ENCODE results near the gene ZNF69. TPM values are rescaled to one million over a fixed set of nuclear protein-coding genes. Genes with fewer than 3 reads are reported as not detected.
"Not testable (repeated sequence)": the region's sequence is repeated elsewhere in the genome, so short reads cannot be mapped to it uniquely, and the experiment has no call there.

Gene ZNF69
- polyA plus RNA-seq, 1 donor from 2014 or later, result 14.4 TPM

GRCh38 chr19:11938383-11938782 lies 50.8 kb downstream of the ZNF69 start:
- not testable (repeated sequence) for H3K9me2 ChIP-seq (ENCODE audit: insufficient read depth, low read length); H3K9me3 ChIP-seq (ENCODE audit: low read length); H3K27ac ChIP-seq (ENCODE audit: low read length); H3K9ac ChIP-seq (ENCODE audit: low read length); H3F3A ChIP-seq (ENCODE audit: insufficient read depth, low read length, poor library complexity, severe bottlenecking); H4K20me1 ChIP-seq (ENCODE audit: insufficient read depth); H3K4me3 ChIP-seq (ENCODE audit: low read length); H3K36me3 ChIP-seq (ENCODE audit: insufficient read depth, low read length); H2AFZ ChIP-seq (ENCODE audit: low read depth, low read length); H3K4me2 ChIP-seq (ENCODE audit: low read length); H3K27me3 ChIP-seq (ENCODE audit: insufficient read depth, low read depth, low read length)
- peaks cover 17% of the 10 kb centered on the region for H3K79me2 ChIP-seq (replicated peaks; ENCODE audit: insufficient read depth, low read length)

GRCh38 chr19:11941361-11941887 lies 53.8 kb downstream of the ZNF69 start:
- not testable (repeated sequence) for H3K27me3 ChIP-seq (ENCODE audit: insufficient read depth, low read depth, low read length); H2AFZ ChIP-seq (ENCODE audit: low read depth, low read length); H4K20me1 ChIP-seq (ENCODE audit: insufficient read depth); H3K4me3 ChIP-seq (ENCODE audit: low read length); H3K27ac ChIP-seq (ENCODE audit: low read length); H3K36me3 ChIP-seq (ENCODE audit: insufficient read depth, low read length); H3K4me2 ChIP-seq (ENCODE audit: low read length); H3K9ac ChIP-seq (ENCODE audit: low read length); H3K9me2 ChIP-seq (ENCODE audit: insufficient read depth, low read length); H3K79me2 ChIP-seq (replicated peaks; ENCODE audit: insufficient read depth, low read length); H3F3A ChIP-seq (ENCODE audit: insufficient read depth, low read length, poor library complexity, severe bottlenecking)
- peaks cover 19% of the 10 kb centered on the region for H3K9me3 ChIP-seq (ENCODE audit: low read length)

- no peak for TF ChIP-seq SMC3 (conservative IDR thresholded peaks at IDR 0.05; ENCODE audit: poor library complexity)
These were observed 54.6 kb downstream of the ZNF69 start for GRCh38 chr19:11942008-11942842.

GRCh38 chr19:11942843-11943108 lies 55.2 kb downstream of the ZNF69 start:
- H3K9me2 ChIP-seq (ENCODE audit: insufficient read depth, low read length), result no peaks in the 10 kb centered on the region
- H3K9ac ChIP-seq (ENCODE audit: low read length), result no peak overlapping the region
- no peak overlapping the region for H3K4me3 ChIP-seq (ENCODE audit: low read length)
- peaks cover 19% of the 10 kb centered on the region for H3K9me3 ChIP-seq (ENCODE audit: low read length)
- H3K27me3 ChIP-seq (ENCODE audit: insufficient read depth, low read depth, low read length), result no peaks in the 10 kb centered on the region
- no peaks in the 10 kb centered on the region for H4K20me1 ChIP-seq (ENCODE audit: insufficient read depth)
- peaks cover 6% of the 10 kb centered on the region for H3K79me2 ChIP-seq (replicated peaks; ENCODE audit: insufficient read depth, low read length)
- peaks cover 4% of the 10 kb centered on the region for H3K36me3 ChIP-seq (ENCODE audit: insufficient read depth, low read length)
- no peak overlapping the region for H3K27ac ChIP-seq (ENCODE audit: low read length)
- TF ChIP-seq TAF1 (IDR thresholded peaks at IDR 0.05; ENCODE audit: low read depth), result no peak
- TF ChIP-seq POLR2AphosphoS5 (IDR thresholded peaks at IDR 0.05), result no peak
- no peak for TF ChIP-seq SMC3 (conservative IDR thresholded peaks at IDR 0.05; ENCODE audit: poor library complexity)
- no peak for TF ChIP-seq RAD21 (conservative IDR thresholded peaks at IDR 0.05)
- TF ChIP-seq CTCF (IDR thresholded peaks at IDR 0.05; ENCODE audit: poor library complexity, severe bottlenecking), result no peak
- TF ChIP-seq REST (IDR thresholded peaks at IDR 0.05; ENCODE audit: borderline replicate concordance), result no peak
- TF ChIP-seq EZH2 (IDR thresholded peaks at IDR 0.05; ENCODE audit: borderline replicate concordance, insufficient read depth, low read length, poor library complexity, severe bottlenecking), result no peak
- no peak for TF ChIP-seq EP300 (conservative IDR thresholded peaks at IDR 0.05; ENCODE audit: poor library complexity, severe bottlenecking)
- no peak for TF ChIP-seq MXI1 (conservative IDR thresholded peaks at IDR 0.05; ENCODE audit: poor library complexity, severe bottlenecking)
- no peak overlapping the region for H2AFZ ChIP-seq (ENCODE audit: low read depth, low read length)
- H3K4me2 ChIP-seq (ENCODE audit: low read length), result no peak overlapping the region
- H3F3A ChIP-seq (ENCODE audit: insufficient read depth, low read length, poor library complexity, severe bottlenecking), result no peaks in the 10 kb centered on the region

More at GRCh38 chr19:11942008-11942842, 54.6 kb downstream of the ZNF69 start:
- Histone ChIP-seq H3K4me3 (ENCODE audit: low read length) (no peak overlapping the region), H3K4me2 (ENCODE audit: low read length) (no peak overlapping the region), H2AFZ (ENCODE audit: low read depth, low read length) (no peak overlapping the region), H3F3A (ENCODE audit: insufficient read depth, low read length, poor library complexity, severe bottlenecking) (no peaks in the 10 kb centered on the region), H4K20me1 (ENCODE audit: insufficient read depth) (no peaks in the 10 kb centered on the region), H3K9me3 (ENCODE audit: low read length) (peaks cover 19% of the 10 kb centered on the region), H3K36me3 (ENCODE audit: insufficient read depth, low read length) (no peaks in the 10 kb centered on the region), H3K79me2 (replicated peaks; ENCODE audit: insufficient read depth, low read length) (peaks cover 8% of the 10 kb centered on the region), H3K27ac (ENCODE audit: low read length) (no peak overlapping the region), H3K27me3 (ENCODE audit: insufficient read depth, low read depth, low read length) (no peaks in the 10 kb centered on the region), H3K9ac (ENCODE audit: low read length) (no peak overlapping the region), H3K9me2 (ENCODE audit: insufficient read depth, low read length) (no peaks in the 10 kb centered on the region)

All from neural cell (in vitro differentiated cells).